Endodermal cell (in vitro differentiated cells): ENCODE results near the gene AK4. TPM values are rescaled to one million over a fixed set of nuclear protein-coding genes. Genes with fewer than 3 reads are reported as not detected.

ENCODE experiments used
- DNase-seq: peaks from one replicate; pipeline ENCODE4 v3.0.0-alpha.2; 2017
- H3K27ac ChIP-seq: 2 replicates; pipeline ENCODE4 v1.5.1; 2013; ENCODE audit warnings: mild to moderate bottlenecking, low read depth, low read length, moderate library complexity
- H3K27me3 ChIP-seq: 2 replicates; pipeline ENCODE4 v1.6.1; 2013; ENCODE audit warnings: mild to moderate bottlenecking, low read length, moderate library complexity; ENCODE audit not compliant: insufficient read depth, control insufficient read depth, poor library complexity, severe bottlenecking
- H3K36me3 ChIP-seq: 2 replicates; pipeline ENCODE4 v1.7.0; 2013; ENCODE audit warnings: mild to moderate bottlenecking, low read length, moderate library complexity; ENCODE audit not compliant: control insufficient read depth, insufficient read depth
- H3K4me1 ChIP-seq: one replicate; pipeline ENCODE4 v1.7.0; 2013; ENCODE audit warnings: low read length; ENCODE audit not compliant: control insufficient read depth, insufficient read depth
- H3K4me3 ChIP-seq: 2 replicates; pipeline ENCODE4 v1.5.1; 2013; ENCODE audit warnings: mild to moderate bottlenecking, low read length, moderate library complexity
- H3K9ac ChIP-seq: 2 replicates; pipeline ENCODE4 v1.6.1; 2013; ENCODE audit warnings: mild to moderate bottlenecking, low read length, moderate library complexity; ENCODE audit not compliant: poor library complexity, severe bottlenecking; ENCODE audit errors: extremely low read depth
- H3K9me3 ChIP-seq: 2 replicates; pipeline ENCODE4 v1.6.1; 2013; ENCODE audit warnings: mild to moderate bottlenecking, low read length, moderate library complexity; ENCODE audit not compliant: control insufficient read depth
- H3K27ac Mint-ChIP-seq: 2 replicates; pipeline ENCODE4 v1.8.0; 2020; ENCODE audit warnings: mixed read lengths
- H3K27me3 Mint-ChIP-seq: 2 replicates; pipeline ENCODE4 v1.8.0; 2021; ENCODE audit warnings: mild to moderate bottlenecking, mixed read lengths; ENCODE audit not compliant: insufficient read depth
- H3K36me3 Mint-ChIP-seq: 2 replicates; pipeline ENCODE4 v1.8.0; 2020; ENCODE audit warnings: low read depth, mixed read lengths
- H3K4me1 Mint-ChIP-seq: 2 replicates; pipeline ENCODE4 v1.8.0; 2020; ENCODE audit warnings: mixed read lengths
- H3K4me3 Mint-ChIP-seq: 2 replicates; pipeline ENCODE4 v1.8.0; 2020; ENCODE audit warnings: mild to moderate bottlenecking, moderate library complexity, mixed read lengths
- H3K9me3 Mint-ChIP-seq: 2 replicates; pipeline ENCODE4 v1.8.0; 2020; ENCODE audit warnings: mild to moderate bottlenecking, mixed read lengths
- WGBS, 2 experiments: methylation state at CpG; one replicate each; pipeline versions ENCODE4 v1.1.5 to v1.1.7; 2013; ENCODE audit warnings: missing lambda C conversion rate in 2 of 2, mixed read lengths in 1 of 2; ENCODE audit not compliant: insufficient coverage in 1 of 2, insufficient read length in 1 of 2; 5-methylcytosine and 5-hydroxymethylcytosine counted together
- total RNA-seq, 2 donors: library from RNA; stranded (reverse); fragmentation: NEBNext Ultra II Directional in 1 of 2; extraction: Animal tissue kit (Norgen Biotek cat#: 25700) in 1 of 2; gene quantifications; 2 replicates in 1 of 2; 3 replicates in 1 of 2; pipeline ENCODE4 v1.2.1, GENCODE V29; 2021
- TF ChIP-seq, protein P1 (sequence below): fragments of 200-600 bp; sonication (generic); conservative IDR thresholded peaks from 2 replicates; pipeline ENCODE4 v1.5.0; 2021; ENCODE audit warnings: antibody characterized with exemption, mild to moderate bottlenecking

The AK4 gene
- total RNA-seq, 2 donors from 2014 or later = 118 to 139 TPM

DNA sequence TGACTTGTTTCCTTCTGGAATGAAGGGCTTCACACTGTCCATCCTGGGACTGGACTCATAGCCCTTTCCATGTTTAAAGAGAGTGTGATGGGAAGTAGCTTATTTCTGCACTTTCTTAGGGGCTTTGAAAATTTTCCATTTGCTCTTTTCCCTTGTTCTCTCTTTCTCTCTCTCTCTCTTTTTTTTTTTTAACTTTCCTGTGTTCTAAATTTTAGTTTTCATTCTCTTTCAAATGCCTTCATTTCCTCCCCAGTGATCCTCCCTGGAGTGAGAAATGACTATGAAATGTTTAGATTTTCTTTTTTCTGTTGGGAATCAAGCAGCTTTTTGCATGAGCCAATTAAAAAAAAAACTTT is 2.1 kb downstream of the AK4 start:
- H3K4me3 Mint-ChIP-seq = peak overlapping the region; percentile 82
- peak overlapping the region; percentile 95 for H3K4me3 ChIP-seq
- H3K36me3 ChIP-seq = peaks cover 12% of the 10 kb centered on the region
- no peak for DNase-seq
- H3K4me1 Mint-ChIP-seq = peaks cover 50% of the 10 kb centered on the region
- H3K9me3 ChIP-seq = no peaks in the 10 kb centered on the region
- peaks cover 10% of the 10 kb centered on the region for H3K36me3 Mint-ChIP-seq
- H3K9me3 Mint-ChIP-seq = no peaks in the 10 kb centered on the region
- H3K27ac ChIP-seq = no peak overlapping the region
- H3K27ac Mint-ChIP-seq = peak overlapping the region; percentile 95
- TF ChIP-seq, protein P1, sequence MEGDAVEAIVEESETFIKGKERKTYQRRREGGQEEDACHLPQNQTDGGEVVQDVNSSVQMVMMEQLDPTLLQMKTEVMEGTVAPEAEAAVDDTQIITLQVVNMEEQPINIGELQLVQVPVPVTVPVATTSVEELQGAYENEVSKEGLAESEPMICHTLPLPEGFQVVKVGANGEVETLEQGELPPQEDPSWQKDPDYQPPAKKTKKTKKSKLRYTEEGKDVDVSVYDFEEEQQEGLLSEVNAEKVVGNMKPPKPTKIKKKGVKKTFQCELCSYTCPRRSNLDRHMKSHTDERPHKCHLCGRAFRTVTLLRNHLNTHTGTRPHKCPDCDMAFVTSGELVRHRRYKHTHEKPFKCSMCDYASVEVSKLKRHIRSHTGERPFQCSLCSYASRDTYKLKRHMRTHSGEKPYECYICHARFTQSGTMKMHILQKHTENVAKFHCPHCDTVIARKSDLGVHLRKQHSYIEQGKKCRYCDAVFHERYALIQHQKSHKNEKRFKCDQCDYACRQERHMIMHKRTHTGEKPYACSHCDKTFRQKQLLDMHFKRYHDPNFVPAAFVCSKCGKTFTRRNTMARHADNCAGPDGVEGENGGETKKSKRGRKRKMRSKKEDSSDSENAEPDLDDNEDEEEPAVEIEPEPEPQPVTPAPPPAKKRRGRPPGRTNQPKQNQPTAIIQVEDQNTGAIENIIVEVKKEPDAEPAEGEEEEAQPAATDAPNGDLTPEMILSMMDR = no peak
- peaks cover 10% of the 10 kb centered on the region for H3K27me3 ChIP-seq
- H3K27me3 Mint-ChIP-seq = peaks cover 19% of the 10 kb centered on the region
- H3K4me1 ChIP-seq = no peaks in the 10 kb centered on the region
- H3K9ac ChIP-seq = peak overlapping the region; percentile 58

DNA sequence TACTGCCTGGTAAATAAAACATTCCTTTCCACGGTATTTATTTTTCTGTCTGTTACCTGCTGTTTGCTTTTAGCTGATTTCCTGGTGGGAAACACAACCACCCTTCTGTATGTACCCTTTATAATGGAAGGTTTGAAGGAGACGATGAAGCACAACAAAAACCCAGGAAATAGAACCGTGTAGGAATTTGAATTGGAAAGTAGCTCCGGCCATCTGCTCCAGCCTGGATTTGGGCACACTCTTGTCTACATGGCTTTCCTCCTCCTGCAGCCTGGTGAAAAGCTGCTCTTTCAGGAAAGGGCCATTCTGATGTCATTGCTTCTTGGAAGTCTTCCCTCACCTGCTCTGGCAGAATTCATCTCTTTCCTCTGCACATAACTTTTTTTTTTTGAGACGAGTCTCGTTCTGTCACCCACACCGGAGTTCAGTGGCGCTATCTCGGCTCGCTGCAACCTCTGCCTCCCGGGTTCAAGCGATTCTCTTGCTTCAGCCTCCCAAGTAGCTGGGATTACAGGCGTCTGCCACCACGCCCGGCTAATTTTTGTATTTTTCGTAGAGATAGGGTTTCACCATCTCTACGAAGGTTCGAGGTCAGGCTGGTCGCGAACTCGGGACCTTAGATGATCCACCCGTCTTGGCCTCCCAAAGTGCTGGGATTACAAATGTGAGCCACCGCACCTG is 2.7 kb downstream of the AK4 start:
- Mint-ChIP-seq H3K27me3 (peaks cover 13% of the 10 kb centered on the region), H3K27ac (peak overlapping the region; percentile 95)
- TF ChIP-seq, protein P1 = no peak

DNA sequence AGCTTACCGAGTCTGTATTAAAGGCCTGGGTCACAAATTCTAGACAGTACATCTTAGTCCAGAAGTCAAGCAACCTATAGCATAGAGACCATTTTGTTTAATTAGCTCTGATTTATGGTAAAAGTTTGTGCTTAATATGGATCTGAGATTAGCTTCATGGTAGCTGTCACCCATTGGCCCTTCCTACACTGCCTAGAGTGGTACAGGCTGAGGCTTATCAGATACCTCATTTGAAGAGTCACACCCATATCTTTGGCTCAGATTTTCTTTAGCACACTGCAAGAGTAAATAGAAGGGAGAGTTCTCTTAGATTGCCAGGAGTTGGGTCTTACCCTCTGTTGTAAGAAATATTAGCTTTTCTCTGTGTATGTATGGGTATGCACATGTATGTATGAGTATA is 3.6 kb downstream of the AK4 start:
- Mint-ChIP-seq H3K4me1 (peaks cover 44% of the 10 kb centered on the region), H3K36me3 (peaks cover 10% of the 10 kb centered on the region), H3K27me3 (peaks cover 5% of the 10 kb centered on the region), H3K9me3 (no peaks in the 10 kb centered on the region), H3K4me3 (peak overlapping the region; percentile 82), H3K27ac (no peak overlapping the region)
- Histone ChIP-seq H3K27ac (no peak overlapping the region), H3K9ac (no peak overlapping the region), H3K4me3 (peak overlapping the region; percentile 95), H3K4me1 (no peaks in the 10 kb centered on the region), H3K27me3 (peaks cover 6% of the 10 kb centered on the region), H3K36me3 (peaks cover 17% of the 10 kb centered on the region), H3K9me3 (no peaks in the 10 kb centered on the region)
- WGBS, 2 experiments = 100% methylated on average over 1 of the region's 1 CpG; no CpG with 5 or more reads in 1 of the 2 experiments
- DNase-seq = no peak
- TF ChIP-seq, protein P1 = no peak

More for the DNA sequence above, 2.7 kb downstream of the AK4 start:
- peak overlapping the region; percentile 95 for H3K4me3 ChIP-seq
- WGBS, 2 experiments = 72 to 87% methylated on average over 19 to 23 of the region's 23 CpGs
- Mint-ChIP-seq H3K9me3 (no peaks in the 10 kb centered on the region), H3K4me1 (peaks cover 50% of the 10 kb centered on the region), H3K36me3 (peaks cover 10% of the 10 kb centered on the region), H3K4me3 (peak overlapping the region; percentile 82)
- H3K9ac ChIP-seq = peak overlapping the region; percentile 58
- H3K27me3 ChIP-seq = peaks cover 10% of the 10 kb centered on the region
- DNase-seq = peak; percentile 52
- no peak overlapping the region for H3K27ac ChIP-seq
- H3K9me3 ChIP-seq = no peaks in the 10 kb centered on the region
- H3K4me1 ChIP-seq = no peaks in the 10 kb centered on the region
- peaks cover 16% of the 10 kb centered on the region for H3K36me3 ChIP-seq
